GM18868 (cell line): ENCODE measurements around the gene RNPEP.
"Not testable (repeated sequence)": the region's sequence is repeated elsewhere in the genome, so short reads cannot be mapped to it uniquely, and the experiment has no call there.

Experiments used
- ATAC-seq: cut with Tn5 transposase; IDR thresholded peaks from one replicate; pipeline ENCODE4 v1.9.1; 2021; ENCODE audit warnings: mild to moderate bottlenecking, moderate library complexity; ENCODE audit not compliant: unreplicated experiment

RNPEP gene

GRCh38 chr1:201958348-201958747, 24.1 kb upstream of the RNPEP start:
- no peak for ATAC-seq

- ATAC-seq = not testable (repeated sequence)
Measured at GRCh38 chr1:201962382-201962781, 20.1 kb upstream of the RNPEP start.

GRCh38 chr1:201964261-201964660, 18.2 kb upstream of the RNPEP start:
- no peak for ATAC-seq

- ATAC-seq = no peak
Measured at GRCh38 chr1:201966171-201966570, 16.3 kb upstream of the RNPEP start.

GRCh38 chr1:201968202-201968925, 14.1 kb upstream of the RNPEP start:
- ATAC-seq = no peak

GRCh38 chr1:201970334-201971159, 11.9 kb upstream of the RNPEP start:
- ATAC-seq = no peak

GRCh38 chr1:201982082-201982622, 296 bp upstream of the RNPEP start:
- peak; percentile 21 for ATAC-seq

GRCh38 chr1:201983380-201983805, 945 bp downstream of the RNPEP start:
- ATAC-seq = peak; percentile 5

- no peak for ATAC-seq
Measured at GRCh38 chr1:201984446-201984845, 2.0 kb downstream of the RNPEP start.

- ATAC-seq = no peak
Measured at GRCh38 chr1:201985355-201985754, 2.9 kb downstream of the RNPEP start.

GRCh38 chr1:201988601-201989000, 6.2 kb downstream of the RNPEP start:
- no peak for ATAC-seq

- ATAC-seq = no peak
Measured at GRCh38 chr1:201989354-201990128, 7.1 kb downstream of the RNPEP start.

GRCh38 chr1:201990427-201990826, 8.0 kb downstream of the RNPEP start:
- no peak for ATAC-seq

GRCh38 chr1:201999625-202000238, 17.3 kb downstream of the RNPEP start:
- ATAC-seq = no peak

GRCh38 chr1:202002507-202002906, 20.1 kb downstream of the RNPEP start:
- ATAC-seq = no peak

GRCh38 chr1:202004711-202005110, 22.3 kb downstream of the RNPEP start:
- ATAC-seq = no peak

GRCh38 chr1:202005958-202006357, 23.5 kb downstream of the RNPEP start:
- no peak for ATAC-seq

- no peak for ATAC-seq
Measured at GRCh38 chr1:202007304-202007703, 24.9 kb downstream of the RNPEP start.

GRCh38 chr1:202007805-202008489, 25.5 kb downstream of the RNPEP start:
- ATAC-seq = no peak
